ENCODE data around the gene GTF2F1. TPM values are rescaled to one million over a fixed set of nuclear protein-coding genes. Genes with fewer than 3 reads are reported as not detected.

The GTF2F1 gene
- total RNA-seq, 2 experiments from 2014 or later: 64.7 to 77.4 TPM

DNA sequence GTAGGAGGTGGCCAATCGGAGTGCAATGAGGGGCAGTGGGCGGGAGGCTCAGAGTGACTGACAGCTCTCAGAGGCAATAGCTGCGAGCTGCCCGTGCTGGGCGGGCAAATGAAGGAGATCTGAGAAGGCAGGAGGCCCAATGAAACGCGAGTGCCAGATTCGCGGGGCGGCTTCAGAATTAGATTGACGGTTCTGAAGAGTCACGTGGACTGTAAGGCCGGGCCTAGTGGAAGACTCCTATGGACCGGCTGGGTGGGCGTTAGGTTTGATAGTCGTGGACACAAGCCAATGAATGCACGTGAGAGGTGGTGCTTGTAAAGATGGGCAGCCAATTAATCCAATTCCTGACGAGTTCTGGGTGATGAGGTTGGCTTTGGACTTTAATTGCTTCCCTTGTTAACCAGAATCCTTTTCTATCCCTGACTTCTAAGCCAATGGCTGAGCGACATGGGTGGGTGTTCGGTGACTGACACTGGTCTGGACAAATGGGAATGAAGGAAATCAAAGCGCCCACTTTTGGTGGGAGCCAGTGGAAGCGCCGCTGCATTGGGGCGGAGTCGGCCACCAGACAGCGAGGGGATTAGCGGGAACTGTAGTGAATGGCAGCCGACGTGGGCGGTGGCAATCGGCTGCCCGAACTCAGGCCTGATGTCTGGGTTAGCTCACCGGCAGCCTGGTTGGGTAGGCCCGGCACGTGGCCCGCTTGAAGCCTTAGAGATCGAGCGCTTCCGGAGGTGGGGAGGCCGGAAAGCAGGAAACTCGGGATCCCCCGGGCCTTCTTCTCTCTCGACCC lies 32.2 kb upstream of the GTF2F1 start:
- Mint-ChIP-seq H3K4me3 (peak overlapping the region; percentile 65), H3K9me3 (ENCODE audit: low read depth) (no peaks in the 10 kb centered on the region), H3K36me3 (peaks cover 13% of the 10 kb centered on the region), H3K27ac (peak overlapping the region; percentile 92), H3K4me1 (peaks cover 36% of the 10 kb centered on the region), H3K27me3 (no peaks in the 10 kb centered on the region)
- DNase-seq: peak; percentile 100
- CTCF ChIA-PET: interaction anchor here (0.7 to 2.4 kb wide), 9 partner anchors 10 to 438 kb away, joined by 3 to 10 read pairs (median 4); partner anchors contain the start of genes ALKBH7, DENND1C and GTF2F1
- peak; percentile 88 for ATAC-seq

DNA sequence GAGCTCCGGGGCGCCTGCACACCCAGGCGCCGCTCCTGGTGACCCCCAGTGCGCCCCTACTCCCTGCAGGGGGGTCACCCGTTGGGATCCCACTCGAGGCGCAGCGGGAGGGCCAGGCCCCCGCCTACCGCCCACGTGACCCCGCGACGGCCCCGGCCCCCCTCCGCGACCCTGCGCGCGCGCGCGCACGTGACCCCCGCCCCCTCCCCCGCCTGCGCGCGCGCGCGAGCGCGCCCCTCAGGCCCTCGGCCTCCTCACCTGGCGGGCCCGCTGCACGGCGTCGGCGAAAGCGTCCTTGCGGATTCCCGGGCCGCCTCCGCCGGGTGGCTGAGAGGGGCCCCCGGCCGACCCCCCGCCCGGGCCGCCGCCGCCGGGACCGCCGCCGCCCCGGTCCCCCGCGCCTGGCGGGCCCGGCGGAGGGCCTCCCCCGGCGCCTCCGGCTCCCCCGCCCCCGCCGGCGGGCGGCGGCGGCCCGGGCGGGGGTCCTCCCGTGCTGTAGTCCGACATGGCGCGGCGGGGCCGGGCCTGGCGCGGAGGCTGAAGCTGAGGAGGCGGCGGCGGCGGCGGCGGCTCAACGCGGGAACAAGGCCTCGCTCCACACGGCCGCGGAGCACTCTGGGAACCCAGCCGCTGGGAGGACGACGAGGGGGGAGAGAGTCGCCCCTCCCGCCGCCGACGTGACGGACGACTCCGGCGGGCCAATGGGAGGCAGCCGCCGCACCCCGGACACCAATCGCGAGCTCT lies 31.4 kb upstream of the GTF2F1 start, which contains the start of gene KHSRP:
TSS of gene KHSRP (minus strand) at position 617 of the 744 bp plus-strand sequence. CDS start at position 507, 110 bp downstream.
- ATAC-seq: no peak
- Mint-ChIP-seq H3K27me3 (no peaks in the 10 kb centered on the region), H3K36me3 (peaks cover 19% of the 10 kb centered on the region), H3K9me3 (ENCODE audit: low read depth) (no peaks in the 10 kb centered on the region), H3K4me1 (peaks cover 32% of the 10 kb centered on the region), H3K27ac (peak within 1 kb of the TSS; percentile 92), H3K4me3 (peak within 1 kb of the TSS; percentile 86)
- DNase-seq: peak; percentile 45
- CTCF ChIA-PET: interaction anchor here (0.8 to 2.4 kb wide), 6 partner anchors 15 to 112 kb away, joined by 3 to 10 read pairs (median 5); partner anchors contain the start of genes ALKBH7 and DENND1C

DNA sequence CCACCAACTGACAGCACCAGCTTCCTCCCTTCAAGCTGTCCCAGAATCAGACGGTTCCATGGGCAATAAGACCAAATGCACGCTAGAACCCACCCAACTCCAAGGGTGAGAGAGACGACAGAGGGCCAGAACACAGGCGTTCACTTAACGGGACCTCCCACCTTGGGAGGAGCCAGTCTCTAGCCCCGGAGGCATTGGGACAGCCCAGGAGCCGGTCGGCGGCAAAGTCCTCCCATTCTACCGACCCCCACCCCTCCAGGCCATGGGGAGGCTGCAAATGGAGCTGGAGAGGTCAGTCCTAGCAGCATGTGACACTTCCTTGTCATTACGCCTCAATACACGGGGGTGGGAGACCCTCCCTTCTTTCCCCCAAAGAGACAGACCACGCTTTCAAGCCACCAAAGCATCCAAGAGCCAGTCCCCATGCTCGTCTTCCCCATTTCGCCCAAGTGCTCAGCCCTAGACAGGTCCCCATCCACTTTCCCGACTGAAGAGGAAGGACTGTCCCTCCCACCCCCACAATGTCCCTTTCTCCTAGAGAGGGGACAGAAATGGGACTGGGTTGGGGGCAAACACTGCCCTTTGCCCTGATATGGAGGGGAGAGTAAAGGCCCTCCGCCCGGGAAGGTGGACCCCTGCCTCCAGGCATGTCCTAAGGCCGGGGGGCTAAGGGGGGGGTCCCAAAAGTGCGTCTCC lies 30.7 kb upstream of the GTF2F1 start:
- DNase-seq (peak; percentile 70), ATAC-seq (no peak)
- Mint-ChIP-seq H3K9me3 (ENCODE audit: low read depth) (no peaks in the 10 kb centered on the region), H3K4me1 (peaks cover 32% of the 10 kb centered on the region), H3K27me3 (no peaks in the 10 kb centered on the region), H3K4me3 (peak overlapping the region; percentile 86), H3K27ac (peak overlapping the region; percentile 83), H3K36me3 (peaks cover 25% of the 10 kb centered on the region)
- CTCF ChIA-PET: interaction anchor here (2.4 kb wide), 1 partner anchor 58 kb away, joined by 7 read pairs; the partner anchor contains the start of gene DENND1C

DNA sequence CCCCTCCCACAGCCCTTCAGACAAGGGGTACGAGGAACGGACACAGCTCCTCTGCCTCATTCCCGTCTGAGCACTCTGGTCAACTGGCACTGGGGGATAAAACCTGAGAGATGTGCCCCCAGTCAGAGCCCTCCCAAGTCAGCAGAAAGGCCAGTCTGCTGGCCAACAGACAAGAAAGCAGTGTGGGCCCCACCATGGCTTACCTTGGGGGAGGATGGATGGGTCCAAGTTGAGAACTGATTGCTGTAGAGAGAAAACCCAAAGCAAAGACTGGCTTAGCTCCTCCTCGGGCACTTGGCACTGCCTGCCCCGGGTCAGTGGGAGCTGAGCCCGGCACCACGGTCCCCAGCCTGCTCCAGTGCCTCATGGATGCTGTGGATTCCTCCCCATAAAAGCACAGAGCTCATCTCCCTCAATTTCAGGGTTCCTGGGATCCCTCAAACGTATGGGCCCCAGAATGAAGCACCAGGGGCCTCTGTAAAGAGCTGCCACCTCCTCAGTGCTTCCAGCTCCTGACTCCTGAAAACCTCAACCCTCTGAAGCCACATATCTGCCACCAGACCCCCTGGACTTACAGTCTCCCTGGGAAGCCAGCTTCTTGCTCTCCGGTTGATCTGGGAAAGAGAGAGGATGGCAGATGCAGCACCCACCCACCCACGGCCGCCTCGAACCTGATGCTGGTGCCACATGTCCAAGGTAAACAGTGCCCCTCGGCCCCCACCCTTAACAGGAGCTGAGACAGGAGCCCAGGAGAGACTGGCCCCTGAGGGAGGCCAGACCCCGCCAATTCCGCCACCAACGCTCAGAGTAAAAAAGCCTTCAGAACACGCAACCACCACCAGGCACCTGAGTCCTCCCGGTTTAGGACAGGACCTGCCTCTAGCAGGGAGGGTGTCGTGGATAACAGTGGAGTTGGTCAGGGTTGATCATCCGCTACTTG lies 28.4 kb upstream of the GTF2F1 start:
- CTCF ChIA-PET: interaction anchor here (0.6 to 0.8 kb wide), 2 partner anchors 83 to 183 kb away, joined by 3 read pairs; no protein-coding TSS in a partner anchor

DNA sequence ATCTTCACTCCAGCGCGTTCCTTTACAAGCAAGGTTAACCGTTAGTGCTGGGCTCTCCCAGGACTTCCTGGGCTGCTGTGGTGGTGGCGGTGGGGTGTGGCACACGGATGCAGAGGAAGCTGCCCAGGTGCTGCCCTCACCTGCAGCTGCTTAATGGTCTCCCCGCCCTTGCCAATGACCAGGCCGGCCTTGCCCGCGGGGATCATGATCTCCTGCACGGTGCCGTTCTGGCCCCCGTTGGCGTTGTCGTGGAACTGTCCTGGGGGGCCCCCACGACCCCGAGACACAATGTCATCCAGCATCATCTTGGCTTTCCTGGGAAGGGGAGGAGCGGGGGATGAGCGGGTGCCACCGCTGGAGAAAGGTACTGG lies 25.6 kb upstream of the GTF2F1 start:
- peaks cover 21% of the 10 kb centered on the region for H3K4me1 Mint-ChIP-seq
- H3K4me3 Mint-ChIP-seq: no peak overlapping the region

More for the DNA sequence above, 28.4 kb upstream of the GTF2F1 start:
- no peak overlapping the region for H3K4me3 Mint-ChIP-seq
- H3K27ac Mint-ChIP-seq: no peak overlapping the region
- peaks cover 33% of the 10 kb centered on the region for H3K36me3 Mint-ChIP-seq
- no peaks in the 10 kb centered on the region for H3K9me3 Mint-ChIP-seq (ENCODE audit: low read depth)
- no peaks in the 10 kb centered on the region for H3K27me3 Mint-ChIP-seq
- no peak for ATAC-seq
- peaks cover 32% of the 10 kb centered on the region for H3K4me1 Mint-ChIP-seq
- DNase-seq: no peak

DNA sequence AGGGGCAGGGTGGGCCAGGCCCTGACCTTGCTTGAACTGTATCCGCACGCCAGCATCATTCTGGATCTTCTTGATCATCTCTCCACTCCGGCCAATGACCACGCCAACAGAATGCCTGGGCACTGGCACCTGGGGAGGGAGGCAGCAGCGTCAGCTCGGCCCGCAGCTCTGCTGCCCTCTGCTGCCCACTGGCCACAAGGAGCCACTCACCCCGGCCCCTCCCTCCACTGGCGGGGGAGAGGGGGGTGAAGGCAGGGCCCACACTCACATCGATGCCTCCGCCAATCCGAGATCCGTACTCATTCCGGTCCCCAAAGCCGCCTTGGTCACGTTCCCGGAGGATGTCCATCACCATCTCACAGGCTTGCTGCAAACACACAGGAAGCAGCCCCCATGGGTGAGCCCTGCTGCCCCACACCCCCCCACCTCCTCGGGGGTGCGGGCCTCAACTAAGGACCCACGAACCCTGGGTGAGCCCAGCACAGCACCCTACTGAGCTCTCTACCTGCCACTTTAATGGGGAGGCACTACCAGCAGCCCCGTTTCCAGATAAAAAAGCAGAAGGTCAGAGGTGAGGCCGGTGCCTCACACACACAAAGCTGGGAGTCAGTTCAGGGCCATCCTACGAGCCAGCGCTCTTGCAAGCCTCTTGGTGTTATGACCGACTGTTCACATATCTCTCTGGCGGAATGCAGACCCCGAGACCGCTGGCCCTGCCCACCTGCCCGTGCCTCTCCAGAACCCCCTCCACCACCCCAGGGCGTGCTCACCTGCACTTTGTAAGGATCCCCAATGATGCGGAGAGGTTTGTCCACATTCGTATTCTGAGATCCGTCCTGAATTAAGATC lies 25.0 kb upstream of the GTF2F1 start:
- Mint-ChIP-seq H3K4me3 (no peak overlapping the region), H3K27me3 (no peaks in the 10 kb centered on the region), H3K9me3 (ENCODE audit: low read depth) (no peaks in the 10 kb centered on the region), H3K36me3 (peaks cover 40% of the 10 kb centered on the region), H3K27ac (no peak overlapping the region), H3K4me1 (peaks cover 15% of the 10 kb centered on the region)
- no peak for DNase-seq
- no peak for ATAC-seq
- CTCF ChIA-PET: interaction anchor here (1.1 kb wide), 1 partner anchor 64 kb away, joined by 3 read pairs; the partner anchor contains the start of gene DENND1C

More for the DNA sequence above, 25.6 kb upstream of the GTF2F1 start:
- Mint-ChIP-seq H3K36me3 (peaks cover 42% of the 10 kb centered on the region), H3K9me3 (ENCODE audit: low read depth) (no peaks in the 10 kb centered on the region), H3K27ac (no peak overlapping the region), H3K27me3 (no peaks in the 10 kb centered on the region)
- DNase-seq: no peak
- no peak for ATAC-seq
- CTCF ChIA-PET: no interaction called here

DNA sequence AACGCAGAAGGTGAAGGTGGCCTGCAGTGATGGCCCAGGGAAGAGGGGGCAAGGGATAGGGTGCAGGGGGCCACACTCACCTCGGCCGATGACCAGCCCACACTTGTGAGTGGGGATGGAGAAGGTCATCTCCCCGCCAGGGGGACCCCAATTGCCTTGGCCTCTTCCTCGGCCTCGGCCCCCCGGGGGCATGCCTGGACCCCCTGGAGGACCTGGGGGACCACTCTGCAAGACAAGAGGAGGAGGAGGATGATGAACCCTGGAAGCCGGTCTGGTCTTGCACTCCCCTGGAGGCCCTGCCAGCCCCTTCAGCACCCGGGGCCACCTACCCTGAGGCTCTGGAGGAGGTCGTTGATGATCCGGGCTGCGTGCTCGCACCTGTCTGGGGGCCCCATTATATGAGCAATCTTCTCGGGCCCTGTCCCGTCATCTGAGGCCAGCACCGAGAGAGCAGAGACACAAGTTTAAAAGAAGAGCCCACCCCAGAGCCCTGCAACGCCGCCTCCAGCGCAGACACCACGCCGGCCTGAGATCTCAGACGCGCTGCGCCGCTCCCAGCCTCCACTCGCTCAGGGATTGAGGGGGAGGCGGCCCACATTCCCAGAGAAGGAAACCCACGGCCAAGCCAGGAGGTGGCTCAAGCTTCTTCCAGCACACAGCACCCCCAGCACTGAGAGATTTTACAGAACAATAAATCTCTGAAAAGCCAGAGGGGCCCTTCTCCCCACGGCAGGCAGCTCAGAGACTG lies 23.9 kb upstream of the GTF2F1 start:
- DNase-seq (no peak), ATAC-seq (no peak)
- H3K27ac Mint-ChIP-seq: no peak overlapping the region
- no peaks in the 10 kb centered on the region for H3K27me3 Mint-ChIP-seq
- H3K4me3 Mint-ChIP-seq: no peak overlapping the region
- H3K36me3 Mint-ChIP-seq: peaks cover 37% of the 10 kb centered on the region
- CTCF ChIA-PET: interaction anchor here (1.1 kb wide), 1 partner anchor 65 kb away, joined by 3 read pairs; the partner anchor contains the start of gene DENND1C
- peaks cover 4% of the 10 kb centered on the region for H3K4me1 Mint-ChIP-seq
- H3K9me3 Mint-ChIP-seq (ENCODE audit: low read depth): no peaks in the 10 kb centered on the region

DNA sequence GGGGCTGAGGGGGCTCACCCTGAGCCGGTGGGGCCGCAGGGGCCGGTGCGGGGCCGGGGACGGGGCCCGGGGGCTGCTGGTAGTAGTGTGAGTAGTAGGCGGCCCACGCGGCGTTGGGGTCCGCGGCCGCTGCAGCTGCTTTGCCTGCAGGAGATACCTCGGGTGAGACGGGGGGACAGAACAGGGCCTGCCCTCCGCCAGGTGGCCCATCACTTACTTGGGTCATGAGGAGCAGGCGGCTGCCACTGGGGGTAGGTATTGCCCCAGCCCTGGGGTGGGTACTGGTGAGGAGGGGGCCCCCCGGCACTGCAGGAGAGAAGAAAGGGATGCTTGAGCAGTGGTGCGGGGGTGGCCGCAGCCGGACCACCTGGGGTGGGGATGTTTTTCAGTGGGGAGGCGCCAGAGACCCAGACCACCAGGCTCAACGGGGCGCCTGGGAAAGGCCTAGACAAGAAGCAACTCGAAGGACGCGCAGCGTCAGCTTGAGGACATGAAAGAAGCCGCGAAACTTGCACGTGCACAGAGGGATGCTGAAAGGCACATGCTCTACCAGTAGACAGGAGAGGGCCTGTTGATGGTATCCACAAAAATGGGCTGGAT lies 22.7 kb upstream of the GTF2F1 start:
- H3K9me3 Mint-ChIP-seq (ENCODE audit: low read depth): no peaks in the 10 kb centered on the region
- CTCF ChIA-PET: no interaction called here
- H3K27me3 Mint-ChIP-seq: no peaks in the 10 kb centered on the region
- no peak for DNase-seq
- H3K36me3 Mint-ChIP-seq: peaks cover 34% of the 10 kb centered on the region
- H3K27ac Mint-ChIP-seq: no peak overlapping the region
- H3K4me3 Mint-ChIP-seq: no peak overlapping the region
- no peaks in the 10 kb centered on the region for H3K4me1 Mint-ChIP-seq
- ATAC-seq: no peak

DNA sequence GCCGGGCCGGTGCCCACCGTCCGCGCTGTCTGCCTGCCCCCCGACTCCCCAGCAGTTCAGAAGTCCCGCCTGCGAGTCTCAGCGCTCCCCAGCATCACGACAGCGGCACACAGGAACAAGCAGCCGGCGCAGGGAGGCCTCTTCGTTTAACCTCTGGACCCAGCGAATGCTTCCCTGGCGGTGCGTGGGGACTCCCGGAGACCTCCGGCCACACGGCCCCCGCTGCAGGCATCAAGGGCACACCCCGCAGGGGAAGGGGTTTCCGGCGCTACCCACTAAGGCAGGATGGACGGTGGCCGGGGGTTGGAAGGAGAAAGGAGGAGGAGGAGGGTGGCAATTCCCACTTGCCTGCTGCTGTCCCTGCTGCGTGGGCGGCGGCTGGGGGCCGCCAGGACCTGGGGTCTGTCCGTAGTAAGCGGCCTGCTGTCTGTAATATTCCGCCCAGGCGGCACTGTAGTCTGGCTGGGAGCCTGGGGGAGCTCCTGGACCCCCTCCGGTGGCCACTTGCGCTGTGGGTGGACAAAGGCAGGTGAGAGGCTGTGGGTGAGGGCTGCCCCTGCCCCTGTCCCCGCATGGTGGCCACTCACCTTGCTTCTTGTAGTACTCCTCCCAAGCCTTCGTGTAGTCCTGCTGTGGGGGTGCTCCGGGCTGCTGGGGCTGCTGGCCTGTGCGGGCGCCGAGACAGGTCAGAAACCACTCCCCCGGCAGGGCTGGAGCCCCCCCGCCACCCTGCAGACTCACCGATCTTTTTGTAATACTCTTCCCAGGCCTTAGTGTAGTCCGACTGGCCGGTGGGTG lies 22.0 kb upstream of the GTF2F1 start:
- DNase-seq (no peak), ATAC-seq (no peak)
- Mint-ChIP-seq H3K9me3 (ENCODE audit: low read depth) (no peaks in the 10 kb centered on the region), H3K36me3 (peaks cover 28% of the 10 kb centered on the region), H3K4me1 (no peaks in the 10 kb centered on the region), H3K27me3 (no peaks in the 10 kb centered on the region), H3K27ac (no peak overlapping the region), H3K4me3 (no peak overlapping the region)
- CTCF ChIA-PET: no interaction called here

Data from activated CD8-positive, alpha-beta memory T cell treated with anti-CD3 and anti-CD28 coated beads, Interleukin-2, amount 10 ng/mL, durations not matched to agents 7 days and 5 days (primary cell).